ENCODE data around the gene BMF. TPM values are rescaled to one million over a fixed set of nuclear protein-coding genes. Genes with fewer than 3 reads are reported as not detected.
A peak's percentile ranks its signal among the peaks of the same experiment; 100 is the strongest.

Gene BMF
- total RNA-seq, 1 experiment from 2014 or later: 13.2 TPM

- Mint-ChIP-seq H3K4me3 (no peak overlapping the region), H3K27me3 (ENCODE audit: low read depth) (peaks cover 3% of the 10 kb centered on the region; the same call in 1 of the 2 replicates), H3K4me1 (peaks cover 38 to 45% of the 10 kb centered on the region in 2 experiments), H3K9me3 (no peaks in the 10 kb centered on the region; a peak in 1 of 5 replicates), H3K27ac (peak overlapping the region in 2 of 3 experiments; percentile 5 to 47; a peak in 2 of 7 replicates), H3K36me3 (ENCODE audit: insufficient read depth in 1 of 3, low read depth in 3 of 3) (no peaks in the 10 kb centered on the region; a peak in 2 of 7 replicates)
- no peaks in the 10 kb centered on the region for H3K79me2 ChIP-seq (ENCODE audit: insufficient read depth, low read length)
- no peak overlapping the region for H2BK5ac ChIP-seq (ENCODE audit: insufficient read length, low read length)
- no peak overlapping the region for H3K9ac ChIP-seq (ENCODE audit: extremely low read depth, insufficient read length, low read length)
- no peak overlapping the region for H2BK20ac ChIP-seq (ENCODE audit: low read depth, low read length, poor library complexity, severe bottlenecking)
- H3T11ph ChIP-seq (ENCODE audit: low read length): no peak overlapping the region
- no peak overlapping the region for H2BK120ac ChIP-seq (ENCODE audit: low read depth, low read length, poor library complexity, severe bottlenecking)
- no peaks in the 10 kb centered on the region for H3K9me3 ChIP-seq (ENCODE audit: control insufficient read depth, low read depth, low read length)
- H4K8ac ChIP-seq (replicated peaks; ENCODE audit: insufficient read length, low read depth, low read length): no peak overlapping the region
- H3K27me3 ChIP-seq (ENCODE audit: insufficient read depth, low read length): no peaks in the 10 kb centered on the region
- no peak overlapping the region for H4K91ac ChIP-seq (ENCODE audit: insufficient read length, low read depth, low read length)
- H2AFZ ChIP-seq (ENCODE audit: low read length): no peak overlapping the region
- TF ChIP-seq CTCF (conservative IDR thresholded peaks at IDR 0.05): peak; percentile 55
- H3K4me1 ChIP-seq (ENCODE audit: insufficient read depth, low read length): peaks cover 2% of the 10 kb centered on the region; the same call in 1 of the 2 replicates
- no peak overlapping the region for H2AK5ac ChIP-seq (ENCODE audit: insufficient read length, low read length)
- no peak overlapping the region for H3K14ac ChIP-seq (ENCODE audit: insufficient read depth, low read length)
- no peak overlapping the region for H3K4ac ChIP-seq (ENCODE audit: low read depth, low read length)
- H2BK15ac ChIP-seq (ENCODE audit: low read depth, low read length): no peak overlapping the region
- no peak overlapping the region for H4K5ac ChIP-seq (ENCODE audit: insufficient read length, low read depth, low read length)
- no peaks in the 10 kb centered on the region for H3K79me1 ChIP-seq (ENCODE audit: insufficient read depth, low read depth, low read length, poor library complexity, severe bottlenecking)
- no peaks in the 10 kb centered on the region for H4K20me1 ChIP-seq (ENCODE audit: control insufficient read depth, insufficient read depth, insufficient read length)
- no peak overlapping the region for H3K27ac ChIP-seq (ENCODE audit: insufficient read length, low read depth, low read length)
- H3K23ac ChIP-seq (ENCODE audit: insufficient read length, low read depth, low read length): no peak overlapping the region
- H3K23me2 ChIP-seq (ENCODE audit: insufficient read length, low read depth, low read length, poor library complexity, severe bottlenecking): peaks cover 3% of the 10 kb centered on the region
- WGBS (ENCODE audit: extremely low coverage, insufficient read length, low lambda C conversion rate): no CpG with 5 or more reads among the region's 12 CpGs
- no peak overlapping the region for H3K56ac ChIP-seq (ENCODE audit: insufficient read length, low read depth, low read length)
- no peak overlapping the region for H3K18ac ChIP-seq (ENCODE audit: insufficient read length, low read depth, low read length)
- H2BK12ac ChIP-seq (ENCODE audit: insufficient read length, low read depth, low read length): no peak overlapping the region
- H3K4me2 ChIP-seq (ENCODE audit: insufficient read depth, insufficient read length, low read length): no peak overlapping the region
- peak; percentile 25 for DNase-seq
Observed at GRCh38 chr15:40053079-40053830, 55.4 kb downstream of the BMF start.

Measured in H9 (cell line).